A549 (cell line): Measurements from ENCODE around the gene PIBF1. TPM values are rescaled to one million over a fixed set of nuclear protein-coding genes. Genes with fewer than 3 reads are reported as not detected.
A peak's percentile ranks its signal among the peaks of the same experiment; 100 is the strongest.
"Not testable (repeated sequence)": the region's sequence is repeated elsewhere in the genome, so short reads cannot be mapped to it uniquely, and the experiment has no call there.

ENCODE experiments used
- ATAC-seq, 2 experiments: fragments of 200-7000 bp in 1 of 2; fragments of >200 bp in 1 of 2; cut with Nextera tagmentation in 1 of 2; cut with Tn5 transposase in 1 of 2; 3 replicates each; pipeline versions ENCODE4 v1.8.0 to v1.9.1; 2018 to 2020; ENCODE audit warnings: mild to moderate bottlenecking in 1 of 2, moderate library complexity in 1 of 2
- CTCF ChIA-PET: fragments of 300-600 bp; sonication (Branson Sonifier 250); formaldehyde crosslinking; extraction: SDS; loops from one replicate; lab custom pipeline; 2021; ENCODE audit warnings: antibody characterized with exemption, inconsistent platforms; lab: Yijun Ruan, JAX
- POLR2A ChIA-PET: fragments of 350-600 bp; formaldehyde crosslinking; extraction: SDS; loops from one replicate; lab custom pipeline; 2021; ENCODE audit warnings: antibody characterized with exemption, inconsistent platforms; lab: Yijun Ruan, JAX
- DNase-seq, 2 experiments: peaks; one replicate each; pipeline versions ENCODE4 v3.0.0 to v3.0.0-alpha.2; 2011 to 2016; ENCODE audit warnings: low read depth in 1 of 2, low spot score in 1 of 2
- FAIRE-seq: peaks from 2 replicates; lab custom pipeline; 2011; peaks lifted over from hg19 to GRCh38; lab: Jason Lieb, UNC
- H3K27ac ChIP-seq, 2 experiments: fragments of >200 bp; sonication (Bioruptor Twin); formaldehyde crosslinking; 3 replicates each; pipeline ENCODE4 v1.5.1; 2016 to 2017
- H3K4me1 ChIP-seq: fragments of >200 bp; sonication (Bioruptor Twin); formaldehyde crosslinking; 3 replicates; pipeline ENCODE4 v1.6.1; 2016
- H3K4me2 ChIP-seq: fragments of >200 bp; sonication (Bioruptor Twin); formaldehyde crosslinking; 3 replicates; pipeline ENCODE4 v1.6.1; 2016
- H3K4me3 ChIP-seq: fragments of >200 bp; sonication (Bioruptor Twin); formaldehyde crosslinking; 3 replicates; pipeline ENCODE4 v1.5.1; 2016
- H3K9me3 ChIP-seq: fragments of >200 bp; sonication (Bioruptor Twin); formaldehyde crosslinking; 3 replicates; pipeline ENCODE4 v1.6.1; 2016
- CBX2 ChIP-seq: fragments of 200-600 bp; sonication (generic); IDR thresholded peaks from 2 replicates; pipeline ENCODE4 v1.6.1; 2016; ENCODE audit warnings: low read depth, mild to moderate bottlenecking, borderline replicate concordance
- CHD2 ChIP-seq: fragments of 150-350 bp; IDR thresholded peaks from 2 replicates; pipeline ENCODE4 v1.6.1; 2014; ENCODE audit warnings: low read length; ENCODE audit not compliant: partially characterized antibody
- EHMT2 ChIP-seq: fragments of 200-600 bp; sonication (generic); IDR thresholded peaks from 2 replicates; pipeline ENCODE4 v1.6.1; 2016; ENCODE audit warnings: antibody characterized with exemption, low read depth, mild to moderate bottlenecking, moderate library complexity
- FOSL2 ChIP-seq, 2 experiments: fragments of 450-650 bp in 1 of 2; fragments of >200 bp in 1 of 2; sonication (Bioruptor Twin) in 1 of 2; formaldehyde crosslinking; IDR thresholded peaks; 2 replicates each; pipeline versions ENCODE4 v1.5.0 to v1.6.1; 2016 to 2020; ENCODE audit warnings: mild to moderate bottlenecking in 1 of 2, moderate library complexity in 1 of 2
- FOXS1 ChIP-seq: fragments of 250-450 bp; sonication (Bioruptor Pico); IDR thresholded peaks from 2 replicates; pipeline ENCODE4 v1.5.0; 2020; ENCODE audit warnings: mild to moderate bottlenecking, moderate library complexity
- GATA3 ChIP-seq: IDR thresholded peaks from 2 replicates; pipeline ENCODE4 v1.6.1; 2012; ENCODE audit warnings: borderline replicate concordance
- HOXA7 ChIP-seq: fragments of 250-450 bp; sonication (Bioruptor Pico); IDR thresholded peaks from 2 replicates; pipeline ENCODE4 v1.5.0; 2020; ENCODE audit warnings: mild to moderate bottlenecking, moderate library complexity
- JUN ChIP-seq, 2 experiments: fragments of >200 bp; sonication (Bioruptor Twin); formaldehyde crosslinking; IDR thresholded peaks; 2 replicates in 1 of 2; 3 replicates in 1 of 2; pipeline ENCODE4 v1.6.1; 2016 to 2017
- JUNB ChIP-seq: fragments of >200 bp; sonication (Bioruptor Twin); formaldehyde crosslinking; IDR thresholded peaks from 2 replicates; pipeline ENCODE4 v1.6.1; 2016
- KDM5A ChIP-seq: fragments of 200-600 bp; sonication (generic); IDR thresholded peaks from 2 replicates; pipeline ENCODE4 v1.6.1; 2016; ENCODE audit warnings: antibody characterized with exemption, mild to moderate bottlenecking
- MAFK ChIP-seq: fragments of 450-650 bp; IDR thresholded peaks from 2 replicates; pipeline ENCODE4 v1.6.1; 2014; ENCODE audit not compliant: partially characterized antibody
- MAZ ChIP-seq: fragments of 150-350 bp; IDR thresholded peaks from 2 replicates; pipeline ENCODE4 v1.6.1; 2014; ENCODE audit warnings: antibody characterized with exemption, low read depth, low read length, borderline replicate concordance
- NR3C1 ChIP-seq: fragments of >200 bp; sonication (Bioruptor Twin); formaldehyde crosslinking; IDR thresholded peaks from 3 replicates; pipeline ENCODE4 v1.6.1; 2017
- PHF8 ChIP-seq: fragments of 200-600 bp; sonication (generic); IDR thresholded peaks from 2 replicates; pipeline ENCODE4 v1.6.1; 2016; ENCODE audit warnings: low read depth, mild to moderate bottlenecking, antibody characterized with exemption, moderate library complexity, borderline replicate concordance
- POLR2A ChIP-seq: IDR thresholded peaks from 2 replicates; pipeline ENCODE4 v1.6.1; 2012; ENCODE audit warnings: mild to moderate bottlenecking, low read length
- RAD21 ChIP-seq, 2 experiments: fragments of >200 bp in 1 of 2; sonication (Bioruptor Twin) in 1 of 2; formaldehyde crosslinking in 1 of 2; IDR thresholded peaks in 1 of 2; conservative IDR thresholded peaks in 1 of 2; 2 replicates in 1 of 2; 3 replicates in 1 of 2; pipeline ENCODE4 v1.6.1; 2012 to 2018; ENCODE audit warnings: inconsistent platforms in 1 of 2
- RARB ChIP-seq: fragments of 250-450 bp; sonication (Bioruptor Pico); IDR thresholded peaks from 2 replicates; pipeline ENCODE4 v1.8.0; 2021; ENCODE audit warnings: mild to moderate bottlenecking, moderate library complexity
- RFX5 ChIP-seq: fragments of 450-650 bp; IDR thresholded peaks from 2 replicates; pipeline ENCODE4 v1.7.1; 2014; ENCODE audit warnings: antibody characterized with exemption, mild to moderate bottlenecking, moderate library complexity
- SREBF2 ChIP-seq: fragments of 450-650 bp; IDR thresholded peaks from 2 replicates; pipeline ENCODE4 v1.6.1; 2014; ENCODE audit warnings: mild to moderate bottlenecking, moderate library complexity
- TP53 ChIP-seq: fragments of 250-450 bp; sonication (Bioruptor Pico); IDR thresholded peaks from 2 replicates; pipeline ENCODE4 v1.5.0; 2021; ENCODE audit warnings: mild to moderate bottlenecking, moderate library complexity
- ZC3H11A ChIP-seq: fragments of 450-650 bp; IDR thresholded peaks from 2 replicates; pipeline ENCODE4 v1.6.1; 2014; ENCODE audit warnings: antibody characterized with exemption, mild to moderate bottlenecking
- WGBS: methylation state at CpG from one replicate; pipeline ENCODE4 v1.1.6; 2017; ENCODE audit errors: missing lambda C conversion rate; 5-methylcytosine and 5-hydroxymethylcytosine counted together
- polyA plus RNA-seq, 4 experiments: library from polyadenylated mRNA; depleted of rRNA in 3 of 4; stranded (reverse); fragments of >200 nt; fragmentation: RNase III in 1 of 4; extraction: RNeasy Plus Mini Kit Qiagen cat#74134 plus additional on column Dnase treatment in 1 of 4; gene quantifications; 2 replicates in 3 of 4; 3 replicates in 1 of 4; pipeline ENCODE4 v1.2.3, GENCODE V29; 2011 to 2017
- TF ChIP-seq, protein P1 (sequence below): fragments of >200 bp; sonication (Bioruptor Twin); formaldehyde crosslinking; IDR thresholded peaks from 3 replicates; pipeline ENCODE4 v1.6.1; 2016
- TF ChIP-seq, protein P2 (sequence below): IDR thresholded peaks from 2 replicates; pipeline ENCODE4 v1.6.1; 2012

The PIBF1 gene
- polyA plus RNA-seq, 2 of the 4 experiments (the other 2 are of a cell fraction), result 5.0 to 10.6 TPM

DNA sequence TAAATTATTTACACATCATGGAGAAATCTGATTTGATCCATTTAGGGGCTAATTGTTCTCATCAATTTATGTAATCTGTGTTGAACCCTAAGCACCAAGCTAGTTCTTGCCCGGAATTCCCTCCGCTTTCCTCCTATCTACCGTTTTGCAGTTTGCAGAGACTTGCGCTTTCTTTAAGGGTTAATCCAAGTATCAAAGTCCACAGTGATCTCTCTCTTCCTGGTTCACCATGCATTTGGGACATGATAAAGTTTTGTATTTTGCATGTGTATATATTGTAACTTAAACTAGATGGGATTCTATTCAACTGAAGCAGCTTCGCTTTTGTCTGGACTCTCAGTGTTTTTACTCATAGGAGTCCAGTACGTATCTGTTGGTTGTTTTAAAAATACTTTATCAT is 263.1 kb downstream of the PIBF1 start:
- ChIA-PET CTCF (no interaction called here), POLR2A (no interaction called here)
- no peak for DNase-seq
- Histone ChIP-seq H3K4me1 (peaks cover 30% of the 10 kb centered on the region), H3K9me3 (no peaks in the 10 kb centered on the region), H3K4me3 (no peak overlapping the region), H3K4me2 (no peak overlapping the region), H3K27ac (peak overlapping the region; percentile 33 to 40; a peak in 3 of 6 replicates)
- no peak for ATAC-seq
- FAIRE-seq, result no peak
- no peak for TF ChIP-seq CHD2
- TF ChIP-seq MAZ, result no peak
- no peak for TF ChIP-seq HOXA7
- TF ChIP-seq RAD21 (conservative IDR thresholded peaks at IDR 0.05 in 1 of 2, IDR thresholded peaks at IDR 0.05 in 1 of 2), result no peak
- TF ChIP-seq CBX2, result no peak
- TF ChIP-seq ZC3H11A, result no peak
- no peak for TF ChIP-seq RARB (CRISPR knock-in tag)
- TF ChIP-seq, protein P1, sequence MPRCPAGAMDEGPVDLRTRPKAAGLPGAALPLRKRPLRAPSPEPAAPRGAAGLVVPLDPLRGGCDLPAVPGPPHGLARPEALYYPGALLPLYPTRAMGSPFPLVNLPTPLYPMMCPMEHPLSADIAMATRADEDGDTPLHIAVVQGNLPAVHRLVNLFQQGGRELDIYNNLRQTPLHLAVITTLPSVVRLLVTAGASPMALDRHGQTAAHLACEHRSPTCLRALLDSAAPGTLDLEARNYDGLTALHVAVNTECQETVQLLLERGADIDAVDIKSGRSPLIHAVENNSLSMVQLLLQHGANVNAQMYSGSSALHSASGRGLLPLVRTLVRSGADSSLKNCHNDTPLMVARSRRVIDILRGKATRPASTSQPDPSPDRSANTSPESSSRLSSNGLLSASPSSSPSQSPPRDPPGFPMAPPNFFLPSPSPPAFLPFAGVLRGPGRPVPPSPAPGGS, result no peak
- no peak for TF ChIP-seq FOXS1 (CRISPR knock-in tag)
- 85% methylated on average over 6 of the region's 6 CpGs for WGBS

DNA sequence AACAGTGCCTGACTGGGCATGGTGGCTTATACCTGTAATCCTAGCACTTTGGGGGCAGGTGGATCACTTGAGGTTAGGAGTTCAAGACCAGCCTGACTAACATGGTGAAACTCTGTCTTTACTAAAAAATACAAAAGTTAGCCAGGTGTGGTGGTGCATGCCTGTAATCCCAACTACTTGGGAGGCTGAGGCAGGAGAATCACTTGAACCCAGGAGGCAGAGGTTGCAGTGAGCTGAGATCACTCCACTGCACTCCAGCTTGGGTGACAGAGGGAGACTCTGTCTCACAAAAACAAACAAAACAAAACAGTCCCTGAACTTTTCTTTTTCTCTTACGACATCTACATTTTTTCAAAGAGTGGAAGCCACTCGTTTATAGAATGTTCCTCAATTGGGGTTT is 266.7 kb downstream of the PIBF1 start:
- H3K4me3 ChIP-seq, H3K4me2 ChIP-seq, POLR2A ChIA-PET, ATAC-seq, FAIRE-seq, H3K9me3 ChIP-seq, DNase-seq: not testable (repeated sequence)
- CTCF ChIA-PET, result interaction anchor here (1.0 to 1.3 kb wide), 2 partner anchors 9 to 206 kb away, joined by 3 read pairs; no protein-coding TSS in a partner anchor
- 65% methylated on average over 2 of the region's 2 CpGs for WGBS
- Histone ChIP-seq H3K4me1 (peaks cover 24% of the 10 kb centered on the region), H3K27ac (peak overlapping the region; percentile 17 to 54; a peak in 3 of 6 replicates)

DNA sequence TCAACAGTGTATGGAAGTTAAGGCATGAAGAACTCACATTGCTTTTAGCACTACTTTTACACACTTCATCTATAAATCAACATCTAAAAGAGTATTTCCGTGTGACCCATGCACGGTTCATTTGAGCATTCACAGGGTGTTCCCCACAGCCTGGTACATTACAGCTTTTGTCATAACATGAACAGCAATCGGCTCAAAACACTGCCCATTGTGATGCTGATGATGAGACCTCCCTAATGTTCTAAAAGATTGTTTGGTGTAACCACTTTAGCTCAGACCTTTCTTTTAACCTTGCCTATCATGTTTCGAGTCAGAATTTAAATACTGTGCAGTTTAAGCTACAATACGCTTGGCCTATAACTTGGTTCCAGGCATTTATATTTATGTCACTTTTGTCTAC is 272.8 kb downstream of the PIBF1 start:
- ATAC-seq, result no peak
- Histone ChIP-seq H3K9me3 (no peaks in the 10 kb centered on the region), H3K27ac (peak overlapping the region; percentile 74 to 83), H3K4me1 (peaks cover 26% of the 10 kb centered on the region), H3K4me3 (no peak overlapping the region)
- POLR2A ChIA-PET, result no interaction called here
- TF ChIP-seq EHMT2, result no peak
- TF ChIP-seq SREBF2, result no peak
- TF ChIP-seq ZC3H11A, result no peak
- TF ChIP-seq RARB (CRISPR knock-in tag), result no peak
- TF ChIP-seq RFX5, result no peak
- no peak for TF ChIP-seq NR3C1
- TF ChIP-seq JUNB, result no peak
- no peak for TF ChIP-seq PHF8
- TF ChIP-seq KDM5A, result no peak
- TF ChIP-seq FOSL2 (IDR thresholded peaks at IDR 0.05), result no peak
- TF ChIP-seq FOSL2 (CRISPR knock-in tag; IDR thresholded peaks at IDR 0.05), result no peak
- no peak for TF ChIP-seq POLR2A
- TF ChIP-seq, all 56 proteins: peak for 0
- DNase-seq (no peak), FAIRE-seq (no peak)
- WGBS, result 34% methylated on average over 5 of the region's 5 CpGs
- H3K4me2 ChIP-seq, result peak overlapping the region; percentile 95
- CTCF ChIA-PET, result no interaction called here

DNA sequence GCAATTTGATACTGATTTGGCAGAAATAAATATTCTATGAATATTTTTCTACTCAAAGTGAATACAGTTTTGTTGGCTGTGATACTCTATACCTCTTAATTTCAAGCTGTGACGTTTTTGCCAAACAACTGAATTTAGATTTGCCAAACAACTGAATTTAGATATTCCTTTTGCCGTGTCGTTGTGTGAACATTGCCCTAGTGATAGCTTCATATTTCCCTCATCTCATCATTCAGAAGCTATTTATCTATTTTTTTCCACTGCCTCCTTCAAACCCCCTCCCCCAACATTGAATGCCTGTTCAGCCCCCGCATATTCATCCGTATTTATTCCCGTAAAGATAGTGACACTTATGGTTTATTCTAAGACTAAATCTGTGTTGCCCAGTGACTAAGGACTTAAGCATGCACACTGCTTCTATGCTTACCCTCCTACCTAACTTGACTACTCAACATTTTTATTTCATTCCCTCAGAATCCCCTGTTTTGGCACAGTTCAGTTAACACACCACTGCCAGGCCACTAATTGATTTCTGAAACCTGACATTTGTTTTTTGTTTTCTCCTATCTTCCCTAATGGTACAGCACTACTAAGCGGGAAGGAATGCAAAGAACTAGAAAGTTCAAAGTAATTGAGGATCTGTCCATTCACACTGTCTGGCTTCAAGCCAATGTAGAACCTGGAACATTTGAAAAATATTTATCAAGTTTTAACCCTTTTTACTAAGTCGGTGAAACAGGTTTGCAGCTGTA is 274.1 kb downstream of the PIBF1 start:
- Histone ChIP-seq H3K4me2 (peak overlapping the region; percentile 95), H3K4me3 (peak overlapping the region; percentile 45), H3K27ac (peak overlapping the region; percentile 83 to 90), H3K4me1 (peaks cover 26% of the 10 kb centered on the region)
- CTCF ChIA-PET, result no interaction called here
- FAIRE-seq (peak; percentile 82), DNase-seq (peak; percentile 56 to 76)
- TF ChIP-seq GATA3, result peak; percentile 58; the same call in 1 of the 2 replicates
- TF ChIP-seq MAFK, result peak; percentile 22
- peak; percentile 37; the same call in 1 of the 2 replicates for TF ChIP-seq FOSL2 (IDR thresholded peaks at IDR 0.05)
- peak; percentile 76 for TF ChIP-seq FOSL2 (CRISPR knock-in tag; IDR thresholded peaks at IDR 0.05)
- TF ChIP-seq RAD21 (conservative IDR thresholded peaks at IDR 0.05 in 1 of 2, IDR thresholded peaks at IDR 0.05 in 1 of 2), result no peak
- TF ChIP-seq, protein P2, sequence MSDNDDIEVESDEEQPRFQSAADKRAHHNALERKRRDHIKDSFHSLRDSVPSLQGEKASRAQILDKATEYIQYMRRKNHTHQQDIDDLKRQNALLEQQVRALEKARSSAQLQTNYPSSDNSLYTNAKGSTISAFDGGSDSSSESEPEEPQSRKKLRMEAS, result peak; percentile 25
- TF ChIP-seq TP53 (CRISPR knock-in tag), result no peak
- peak in 1 of 2 experiments; percentile 50; a peak in 1 of 5 replicates for TF ChIP-seq JUN (IDR thresholded peaks at IDR 0.05)
- TF ChIP-seq, all 56 proteins: peak for 5
- no peaks in the 10 kb centered on the region for H3K9me3 ChIP-seq
- POLR2A ChIA-PET, result interaction anchor here (0.7 to 1.9 kb wide), 4 partner anchors 15 to 88 kb away, joined by 5 to 9 read pairs (median 5); no protein-coding TSS in a partner anchor
- peak in 1 of 2 experiments; percentile 20; a peak in 3 of 6 replicates for ATAC-seq
- 1% methylated on average over 8 of the region's 8 CpGs for WGBS
